ENCODE results near the gene OR51F2. TPM values are rescaled to one million over a fixed set of nuclear protein-coding genes. Genes with fewer than 3 reads are reported as not detected.
"Not testable (repeated sequence)": the region's sequence is repeated elsewhere in the genome, so short reads cannot be mapped to it uniquely, and the experiment has no call there.

Gene OR51F2, protein sequence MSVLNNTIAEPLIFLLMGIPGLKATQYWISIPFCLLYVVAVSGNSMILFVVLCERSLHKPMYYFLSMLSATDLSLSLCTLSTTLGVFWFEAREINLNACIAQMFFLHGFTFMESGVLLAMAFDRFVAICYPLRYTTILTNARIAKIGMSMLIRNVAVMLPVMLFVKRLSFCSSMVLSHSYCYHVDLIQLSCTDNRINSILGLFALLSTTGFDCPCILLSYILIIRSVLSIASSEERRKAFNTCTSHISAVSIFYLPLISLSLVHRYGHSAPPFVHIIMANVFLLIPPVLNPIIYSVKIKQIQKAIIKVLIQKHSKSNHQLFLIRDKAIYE
- total RNA-seq (2022) (not detected in 2 replicates), Bru-seq, nascent RNA (not detected), BruChase-seq, experiment 1, labeled RNA remaining after a 6-hour chase (not detected), BruChase-seq, experiment 2, labeled RNA remaining after a 2-hour chase (not detected)
- long read RNA-seq: 0 reads

DNA sequence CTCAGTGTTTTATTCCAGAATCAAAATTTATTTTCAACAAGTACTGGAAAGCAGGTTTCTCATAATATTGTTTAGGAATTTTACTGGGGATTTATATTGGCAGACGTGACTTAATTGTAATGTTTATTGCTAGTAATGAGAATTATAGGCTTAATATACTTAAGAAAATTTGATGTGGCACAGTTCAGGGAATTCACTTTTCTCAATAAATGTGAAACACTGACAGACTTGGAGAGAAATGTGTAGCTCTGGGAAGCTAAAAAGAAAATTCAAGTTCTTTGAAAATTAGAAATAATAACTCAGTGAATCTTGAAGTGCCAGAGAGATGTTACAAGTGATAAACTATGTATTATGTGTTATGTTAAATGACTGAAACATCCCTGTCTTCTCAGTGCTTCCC, at the start of gene OR51F2:
TSS of gene OR51F2 (plus strand) at position 301 of the 400 bp plus-strand sequence. CDS start 101 bp downstream, outside the sequence.
- peaks cover 3% of the 10 kb centered on the region for H3K9me3 Mint-ChIP-seq (ENCODE audit: low read depth, unreplicated experiment)
- H3K27ac Mint-ChIP-seq (ENCODE audit: unreplicated experiment): no peak within 1 kb of the TSS
- intact Hi-C loops (cut with micrococcal nuclease; ENCODE audit: unreplicated experiment): loop anchor here (10.0 kb wide), 1 partner anchor 184 kb away; no protein-coding TSS in a partner anchor
- no peak for DNase-seq
- no peaks in the 10 kb centered on the region for H3K36me3 Mint-ChIP-seq (ENCODE audit: insufficient read depth, unreplicated experiment)
- no TSS peak for BruUV-seq (replicated peaks)
- TF ChIP-seq, protein P1, sequence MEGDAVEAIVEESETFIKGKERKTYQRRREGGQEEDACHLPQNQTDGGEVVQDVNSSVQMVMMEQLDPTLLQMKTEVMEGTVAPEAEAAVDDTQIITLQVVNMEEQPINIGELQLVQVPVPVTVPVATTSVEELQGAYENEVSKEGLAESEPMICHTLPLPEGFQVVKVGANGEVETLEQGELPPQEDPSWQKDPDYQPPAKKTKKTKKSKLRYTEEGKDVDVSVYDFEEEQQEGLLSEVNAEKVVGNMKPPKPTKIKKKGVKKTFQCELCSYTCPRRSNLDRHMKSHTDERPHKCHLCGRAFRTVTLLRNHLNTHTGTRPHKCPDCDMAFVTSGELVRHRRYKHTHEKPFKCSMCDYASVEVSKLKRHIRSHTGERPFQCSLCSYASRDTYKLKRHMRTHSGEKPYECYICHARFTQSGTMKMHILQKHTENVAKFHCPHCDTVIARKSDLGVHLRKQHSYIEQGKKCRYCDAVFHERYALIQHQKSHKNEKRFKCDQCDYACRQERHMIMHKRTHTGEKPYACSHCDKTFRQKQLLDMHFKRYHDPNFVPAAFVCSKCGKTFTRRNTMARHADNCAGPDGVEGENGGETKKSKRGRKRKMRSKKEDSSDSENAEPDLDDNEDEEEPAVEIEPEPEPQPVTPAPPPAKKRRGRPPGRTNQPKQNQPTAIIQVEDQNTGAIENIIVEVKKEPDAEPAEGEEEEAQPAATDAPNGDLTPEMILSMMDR (IDR thresholded peaks at IDR 0.05; ENCODE audit: unreplicated experiment): no peak
- H3K4me1 Mint-ChIP-seq (ENCODE audit: low read depth, unreplicated experiment): no peaks in the 10 kb centered on the region
- H3K27me3 Mint-ChIP-seq (ENCODE audit: unreplicated experiment): no peaks in the 10 kb centered on the region
- CTCF ChIA-PET: no interaction called here
- H3K4me3 Mint-ChIP-seq (ENCODE audit: low read depth, unreplicated experiment): no peak within 1 kb of the TSS

DNA sequence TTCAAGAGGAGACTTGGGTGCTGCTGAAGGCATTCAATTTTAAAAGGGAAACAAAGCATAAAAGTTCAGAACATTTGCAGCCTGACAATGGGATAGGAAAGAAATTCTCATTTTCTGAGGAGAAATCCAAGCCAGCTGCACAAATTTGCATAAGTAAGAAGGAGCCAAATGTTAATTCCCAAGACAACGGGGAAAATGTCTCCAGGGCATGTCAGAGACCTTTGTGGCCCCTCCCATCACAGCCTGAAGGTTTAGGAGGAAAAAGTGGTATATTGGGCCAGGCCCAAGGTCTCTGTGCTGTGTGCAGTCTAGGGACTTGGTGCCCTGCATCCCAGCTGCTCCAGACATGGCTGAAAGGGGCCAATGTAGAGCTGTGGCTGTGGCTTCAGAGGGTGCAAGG, 38.7 kb upstream of the OR51F2 start:
- peaks cover 5% of the 10 kb centered on the region for H3K9me3 Mint-ChIP-seq (ENCODE audit: low read depth, unreplicated experiment)
- no peak for DNase-seq
- no peaks in the 10 kb centered on the region for H3K36me3 Mint-ChIP-seq (ENCODE audit: insufficient read depth, unreplicated experiment)
- CTCF ChIA-PET: no interaction called here
- TF ChIP-seq, protein P1 (IDR thresholded peaks at IDR 0.05; ENCODE audit: unreplicated experiment): no peak
- intact Hi-C loops (cut with micrococcal nuclease; ENCODE audit: unreplicated experiment): no loop called here
- H3K27ac Mint-ChIP-seq (ENCODE audit: unreplicated experiment): no peak overlapping the region
- no peak overlapping the region for H3K4me3 Mint-ChIP-seq (ENCODE audit: low read depth, unreplicated experiment)
- H3K4me1 Mint-ChIP-seq (ENCODE audit: low read depth, unreplicated experiment): no peaks in the 10 kb centered on the region
- BruUV-seq (replicated peaks): no TSS peak
- peaks cover 23% of the 10 kb centered on the region for H3K27me3 Mint-ChIP-seq (ENCODE audit: unreplicated experiment)

DNA sequence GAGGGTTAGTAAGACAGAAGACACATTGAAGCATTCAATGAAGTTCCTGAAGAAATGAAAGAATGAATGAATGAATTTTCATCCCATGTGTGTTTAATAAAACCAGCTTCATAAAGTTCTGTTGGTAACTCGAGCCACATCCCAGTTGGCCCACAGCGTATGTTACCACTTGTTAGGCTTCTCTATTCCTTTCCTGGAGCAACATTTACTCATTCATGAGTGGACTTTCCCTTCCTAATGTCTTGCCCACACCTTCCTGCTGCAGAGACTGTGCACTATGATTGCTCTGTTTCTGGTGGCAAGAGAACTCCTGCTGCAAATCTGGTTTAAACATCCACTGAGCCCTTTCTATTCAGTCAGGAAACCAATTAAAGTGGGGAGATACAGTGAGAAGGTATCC, 23.9 kb upstream of the OR51F2 start:
- intact Hi-C loops (cut with micrococcal nuclease; ENCODE audit: unreplicated experiment): no loop called here
- Mint-ChIP-seq H3K9me3 (ENCODE audit: low read depth, unreplicated experiment) (no peaks in the 10 kb centered on the region), H3K27me3 (ENCODE audit: unreplicated experiment) (no peaks in the 10 kb centered on the region), H3K4me3 (ENCODE audit: low read depth, unreplicated experiment) (no peak overlapping the region), H3K36me3 (ENCODE audit: insufficient read depth, unreplicated experiment) (no peaks in the 10 kb centered on the region), H3K27ac (ENCODE audit: unreplicated experiment) (no peak overlapping the region), H3K4me1 (ENCODE audit: low read depth, unreplicated experiment) (peaks cover 31% of the 10 kb centered on the region)
- DNase-seq: no peak
- BruUV-seq (replicated peaks): no TSS peak
- TF ChIP-seq, protein P1 (IDR thresholded peaks at IDR 0.05; ENCODE audit: unreplicated experiment): no peak
- CTCF ChIA-PET: no interaction called here

DNA sequence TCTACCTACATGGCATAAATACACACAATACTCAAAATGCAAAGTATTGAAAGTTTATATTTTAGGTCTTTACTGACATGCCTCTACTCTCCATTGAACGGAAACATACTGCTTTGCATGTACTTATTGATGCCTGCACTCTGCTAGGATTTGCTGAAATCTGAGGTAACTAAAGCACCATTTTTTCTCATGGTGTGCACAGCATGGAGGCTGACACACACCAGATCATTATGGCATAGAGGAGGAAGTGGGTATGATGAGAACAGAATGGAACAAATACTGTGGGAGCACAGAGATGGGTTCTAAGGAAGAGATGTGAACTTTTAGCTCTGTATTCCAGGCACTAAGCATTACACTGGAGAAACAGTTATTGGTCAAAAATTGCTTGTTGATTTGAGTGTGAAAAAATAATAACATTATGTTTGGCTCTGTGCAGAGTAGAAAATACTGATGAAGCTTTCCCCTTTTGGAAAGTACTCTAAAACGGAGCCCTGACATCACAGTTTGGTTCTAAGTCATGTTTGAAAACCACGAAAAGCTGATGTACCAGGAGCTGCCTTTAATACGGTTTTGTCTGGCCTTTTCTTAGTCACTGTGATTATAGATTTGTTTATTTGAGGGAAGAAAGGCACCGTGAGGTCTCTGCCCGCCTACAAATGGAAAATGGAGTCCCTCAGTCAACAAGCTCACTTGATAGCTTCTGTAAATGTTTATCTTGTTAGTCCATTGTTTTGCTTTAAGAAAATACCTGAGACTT, 22.5 kb upstream of the OR51F2 start:
- no peaks in the 10 kb centered on the region for H3K36me3 Mint-ChIP-seq (ENCODE audit: insufficient read depth, unreplicated experiment)
- DNase-seq: no peak
- TF ChIP-seq, protein P1 (IDR thresholded peaks at IDR 0.05; ENCODE audit: unreplicated experiment): no peak
- CTCF ChIA-PET: no interaction called here
- intact Hi-C loops (cut with micrococcal nuclease; ENCODE audit: unreplicated experiment): no loop called here
- H3K9me3 Mint-ChIP-seq (ENCODE audit: low read depth, unreplicated experiment): peaks cover 2% of the 10 kb centered on the region
- peaks cover 31% of the 10 kb centered on the region for H3K4me1 Mint-ChIP-seq (ENCODE audit: low read depth, unreplicated experiment)
- no peak overlapping the region for H3K27ac Mint-ChIP-seq (ENCODE audit: unreplicated experiment)
- no TSS peak for BruUV-seq (replicated peaks)
- no peak overlapping the region for H3K4me3 Mint-ChIP-seq (ENCODE audit: low read depth, unreplicated experiment)
- H3K27me3 Mint-ChIP-seq (ENCODE audit: unreplicated experiment): no peaks in the 10 kb centered on the region

DNA sequence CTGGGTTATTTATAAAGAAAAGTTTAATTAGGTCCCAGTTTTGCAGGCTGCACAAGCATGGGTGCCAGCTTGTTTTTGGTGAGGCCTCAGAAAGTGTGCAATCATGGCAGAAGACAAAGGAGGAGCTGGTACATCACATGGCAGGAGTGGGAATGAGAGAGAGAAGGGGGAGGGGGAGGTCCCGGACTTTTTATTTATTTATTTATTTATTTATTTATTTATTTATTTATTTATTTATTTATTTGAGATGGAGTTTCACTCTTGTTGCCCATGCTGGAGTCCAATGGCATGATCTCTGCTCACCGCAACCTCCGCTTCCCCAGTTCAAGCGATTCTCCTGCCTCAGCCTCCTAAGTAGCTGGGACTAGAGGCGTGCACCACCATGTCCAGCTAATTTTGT, 19.8 kb upstream of the OR51F2 start:
- intact Hi-C loops (cut with micrococcal nuclease; ENCODE audit: unreplicated experiment); H3K27me3 Mint-ChIP-seq (ENCODE audit: unreplicated experiment); BruUV-seq (replicated peaks); H3K4me3 Mint-ChIP-seq (ENCODE audit: low read depth, unreplicated experiment); H3K27ac Mint-ChIP-seq (ENCODE audit: unreplicated experiment); H3K9me3 Mint-ChIP-seq (ENCODE audit: low read depth, unreplicated experiment); H3K36me3 Mint-ChIP-seq (ENCODE audit: insufficient read depth, unreplicated experiment); H3K4me1 Mint-ChIP-seq (ENCODE audit: low read depth, unreplicated experiment); DNase-seq; CTCF ChIA-PET: not testable (repeated sequence)
